Activated CD4-positive, alpha-beta T cell treated with anti-CD3 and anti-CD28 coated beads, Interleukin-2, amount 10 ng/mL, durations not matched to agents 7 days and 5 days (primary cell): ENCODE results near the gene CNTFR. TPM values are rescaled to one million over a fixed set of nuclear protein-coding genes. Genes with fewer than 3 reads are reported as not detected.

Experiments
- CTCF ChIA-PET: fragments of 350-600 bp; sonication (Branson Sonifier 250); formaldehyde crosslinking; loops from one replicate; lab custom pipeline; 2021; ENCODE audit warnings: antibody characterized with exemption; lab: Charles Lee
- POLR2A ChIA-PET: fragments of 350-600 bp; sonication (Branson Sonifier 250); formaldehyde crosslinking; loops from one replicate; lab custom pipeline; 2021; ENCODE audit warnings: antibody characterized with exemption; lab: Charles Lee
- DNase-seq: peaks from one replicate; pipeline ENCODE4 v3.0.0-alpha.2; 2020
- H3K27ac Mint-ChIP-seq: one replicate; pipeline ENCODE4 v1.8.0; 2021; ENCODE audit warnings: mild to moderate bottlenecking, moderate library complexity, mixed read lengths
- H3K27me3 Mint-ChIP-seq: one replicate; pipeline ENCODE4 v1.8.0; 2021; ENCODE audit warnings: mixed read lengths
- H3K36me3 Mint-ChIP-seq: one replicate; pipeline ENCODE4 v1.8.0; 2021; ENCODE audit warnings: low read depth, mixed read lengths
- H3K4me1 Mint-ChIP-seq: one replicate; pipeline ENCODE4 v1.8.0; 2021; ENCODE audit warnings: mixed read lengths
- H3K4me3 Mint-ChIP-seq: one replicate; pipeline ENCODE4 v1.8.0; 2021; ENCODE audit warnings: mild to moderate bottlenecking, moderate library complexity, mixed read lengths
- H3K9me3 Mint-ChIP-seq: one replicate; pipeline ENCODE4 v1.8.0; 2021; ENCODE audit warnings: mixed read lengths
- total RNA-seq, 2 experiments: library from RNA; stranded (reverse); gene quantifications; one replicate each; pipeline ENCODE4 v1.2.3, GENCODE V29; 2021

CNTFR gene
- total RNA-seq, 2 experiments from 2014 or later, result not detected

DNA sequence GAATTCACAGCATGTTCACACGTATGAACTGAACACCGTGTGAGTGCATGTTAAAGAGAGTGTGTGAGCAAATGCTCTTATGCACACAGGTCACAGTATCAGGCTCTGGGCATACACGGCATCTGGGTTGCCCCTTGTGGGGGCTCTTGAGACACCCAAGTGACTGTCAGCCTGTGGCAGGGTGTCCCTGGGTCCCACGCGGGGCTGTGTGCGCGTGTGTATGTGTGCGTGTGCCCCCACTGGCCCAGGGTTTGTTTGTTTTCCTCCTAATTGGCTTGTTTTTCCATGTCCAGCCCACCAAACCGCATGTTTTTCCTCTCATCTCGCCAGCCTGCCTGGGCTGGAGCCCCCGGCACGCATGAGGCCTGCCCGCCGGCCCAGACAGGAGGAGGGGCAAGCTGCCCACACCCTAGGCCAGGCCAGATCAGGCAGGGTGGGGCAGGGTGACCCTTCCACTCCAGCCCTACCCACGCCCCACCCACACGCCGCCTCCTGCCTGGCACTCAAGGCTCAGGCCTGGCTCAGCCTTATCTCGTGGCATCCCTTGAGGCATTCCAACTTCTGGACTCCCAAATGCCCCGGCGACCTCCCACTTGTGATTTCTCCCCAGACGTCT lies 28.8 kb downstream of the CNTFR start:
- Mint-ChIP-seq H3K9me3 (no peaks in the 10 kb centered on the region), H3K36me3 (no peaks in the 10 kb centered on the region), H3K27me3 (peaks cover 7% of the 10 kb centered on the region), H3K27ac (no peak overlapping the region), H3K4me3 (no peak overlapping the region), H3K4me1 (no peaks in the 10 kb centered on the region)
- DNase-seq, result no peak
- POLR2A ChIA-PET, result no interaction called here
- CTCF ChIA-PET, result no interaction called here

DNA sequence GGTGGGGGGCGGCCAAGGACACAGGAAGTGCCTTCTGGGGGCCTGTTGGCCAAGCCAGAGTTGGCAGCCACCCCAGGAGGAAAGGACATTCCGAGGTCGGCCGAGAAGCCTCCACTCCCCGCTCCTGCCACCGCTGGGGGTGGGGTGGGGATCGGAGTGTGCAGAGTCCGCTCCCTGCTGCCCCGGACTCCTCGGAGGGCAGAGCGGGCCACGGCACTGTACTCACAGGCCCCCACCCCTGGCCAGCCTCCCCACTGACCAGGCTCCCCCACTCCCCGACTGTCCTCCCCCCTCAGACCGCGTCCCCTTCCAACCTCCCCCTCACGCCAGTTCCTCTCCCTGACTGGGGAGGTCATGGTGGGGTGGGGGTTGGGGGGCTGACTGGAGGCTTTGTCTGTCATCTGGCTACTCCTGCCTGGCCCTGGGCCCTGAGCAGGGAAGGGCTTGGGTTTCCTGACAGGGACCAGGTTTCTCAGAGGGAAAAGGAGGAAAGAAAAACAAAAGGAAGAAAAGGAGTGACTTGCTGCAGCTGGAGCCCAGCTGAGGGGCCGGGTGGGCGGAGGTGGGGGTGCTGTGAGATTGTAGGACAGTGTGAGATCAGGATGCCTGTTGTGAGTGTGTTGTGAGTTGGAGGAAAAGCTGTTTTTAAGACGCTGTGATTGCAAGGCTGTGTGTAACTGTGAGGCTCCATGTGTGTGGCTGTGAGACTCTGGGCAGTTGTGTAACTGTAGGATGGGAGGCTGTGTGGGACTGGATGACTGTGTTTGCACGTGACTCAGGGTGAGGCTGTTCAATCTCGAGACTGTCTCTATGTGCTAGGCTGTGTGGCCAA lies 29.7 kb downstream of the CNTFR start:
- no peak for DNase-seq
- Mint-ChIP-seq H3K36me3 (no peaks in the 10 kb centered on the region), H3K4me1 (no peaks in the 10 kb centered on the region), H3K27ac (no peak overlapping the region), H3K27me3 (peaks cover 7% of the 10 kb centered on the region), H3K9me3 (no peaks in the 10 kb centered on the region), H3K4me3 (no peak overlapping the region)
- ChIA-PET POLR2A (no interaction called here), CTCF (no interaction called here)

GRCh38 chr9:34558919-34559623 lies 30.5 kb downstream of the CNTFR start:
- Mint-ChIP-seq H3K27ac (no peak overlapping the region), H3K9me3 (no peaks in the 10 kb centered on the region), H3K4me1 (no peaks in the 10 kb centered on the region), H3K27me3 (peaks cover 7% of the 10 kb centered on the region), H3K4me3 (no peak overlapping the region), H3K36me3 (no peaks in the 10 kb centered on the region)
- DNase-seq, result no peak
- POLR2A ChIA-PET, result no interaction called here
- CTCF ChIA-PET, result no interaction called here

DNA sequence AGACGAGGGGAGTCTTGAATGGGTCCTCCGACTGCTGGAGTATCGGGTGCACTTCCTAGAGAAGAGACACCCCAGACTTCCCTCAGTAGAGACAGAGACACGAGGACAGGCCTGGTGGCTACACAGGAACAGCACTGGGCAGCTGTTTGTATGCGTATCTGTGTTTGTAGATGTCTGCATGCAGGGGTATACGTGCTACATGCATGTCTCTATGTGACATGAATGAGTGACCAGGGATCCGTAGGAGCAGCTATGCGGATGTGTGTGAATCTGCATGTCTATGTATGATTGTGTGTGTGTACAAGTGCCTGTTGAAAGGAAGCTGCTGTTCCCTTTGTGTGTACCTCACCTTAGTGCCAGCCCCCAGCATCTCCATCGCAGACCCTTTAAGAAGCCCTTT lies 31.2 kb downstream of the CNTFR start:
- ChIA-PET CTCF (interaction anchor here (1.3 kb wide), 1 partner anchor 33 kb away, joined by 3 read pairs; no protein-coding TSS in a partner anchor), POLR2A (no interaction called here)

GRCh38 chr9:34557426-34558321 lies 31.9 kb downstream of the CNTFR start:
- Mint-ChIP-seq H3K27ac (no peak overlapping the region), H3K36me3 (no peaks in the 10 kb centered on the region), H3K4me1 (no peaks in the 10 kb centered on the region), H3K4me3 (no peak overlapping the region), H3K27me3 (peaks cover 7% of the 10 kb centered on the region), H3K9me3 (no peaks in the 10 kb centered on the region)
- ChIA-PET CTCF (interaction anchor here (1.3 kb wide), 1 partner anchor 34 kb away, joined by 3 read pairs; no protein-coding TSS in a partner anchor), POLR2A (no interaction called here)
- no peak for DNase-seq

More for the DNA sequence above, 31.2 kb downstream of the CNTFR start:
- Mint-ChIP-seq H3K4me1 (no peaks in the 10 kb centered on the region), H3K27ac (no peak overlapping the region), H3K36me3 (no peaks in the 10 kb centered on the region), H3K9me3 (no peaks in the 10 kb centered on the region), H3K4me3 (no peak overlapping the region), H3K27me3 (peaks cover 7% of the 10 kb centered on the region)
- DNase-seq, result no peak

DNA sequence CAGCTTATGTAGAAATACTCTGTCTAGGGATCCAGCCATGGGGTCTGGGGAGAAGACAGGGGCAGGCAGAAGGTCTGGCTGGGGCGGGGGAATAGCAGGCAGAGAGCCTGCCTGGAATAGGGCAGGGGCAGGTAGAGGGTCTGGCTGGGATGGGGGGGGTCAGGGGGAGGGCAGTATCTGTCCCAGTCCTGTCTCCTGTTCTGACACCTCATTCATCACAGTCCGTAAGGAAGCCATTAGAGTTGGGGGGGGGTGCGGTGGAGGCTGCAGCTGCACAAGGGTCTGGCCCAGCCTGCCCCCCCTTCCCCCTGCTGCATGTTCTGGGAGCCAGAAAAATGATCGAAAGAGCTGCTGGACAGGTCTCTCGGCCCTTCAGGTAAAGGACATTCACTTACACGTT lies 32.6 kb downstream of the CNTFR start:
- Mint-ChIP-seq H3K27ac (no peak overlapping the region), H3K36me3 (no peaks in the 10 kb centered on the region), H3K4me3 (no peak overlapping the region), H3K9me3 (no peaks in the 10 kb centered on the region), H3K27me3 (peaks cover 7% of the 10 kb centered on the region), H3K4me1 (no peaks in the 10 kb centered on the region)
- DNase-seq, result no peak
- POLR2A ChIA-PET, result no interaction called here
- CTCF ChIA-PET, result interaction anchor here (1.7 kb wide), 1 partner anchor 9 kb away, joined by 3 read pairs; no protein-coding TSS in a partner anchor

GRCh38 chr9:34555936-34556525 lies 33.5 kb downstream of the CNTFR start:
- Mint-ChIP-seq H3K9me3 (no peaks in the 10 kb centered on the region), H3K27ac (no peak overlapping the region), H3K4me1 (no peaks in the 10 kb centered on the region), H3K27me3 (peaks cover 7% of the 10 kb centered on the region), H3K36me3 (no peaks in the 10 kb centered on the region), H3K4me3 (no peak overlapping the region)
- ChIA-PET POLR2A (no interaction called here), CTCF (interaction anchor here (1.7 kb wide), 1 partner anchor 8 kb away, joined by 3 read pairs; no protein-coding TSS in a partner anchor)
- no peak for DNase-seq

GRCh38 chr9:34555500-34555899 lies 34.0 kb downstream of the CNTFR start:
- CTCF ChIA-PET, result interaction anchor here (1.2 to 1.7 kb wide), 2 partner anchors 8 to 32 kb away, joined by 3 read pairs; no protein-coding TSS in a partner anchor
- no peak for DNase-seq
- POLR2A ChIA-PET, result no interaction called here
- Mint-ChIP-seq H3K36me3 (no peaks in the 10 kb centered on the region), H3K4me3 (no peak overlapping the region), H3K27ac (no peak overlapping the region), H3K4me1 (no peaks in the 10 kb centered on the region), H3K9me3 (no peaks in the 10 kb centered on the region), H3K27me3 (peaks cover 7% of the 10 kb centered on the region)

DNA sequence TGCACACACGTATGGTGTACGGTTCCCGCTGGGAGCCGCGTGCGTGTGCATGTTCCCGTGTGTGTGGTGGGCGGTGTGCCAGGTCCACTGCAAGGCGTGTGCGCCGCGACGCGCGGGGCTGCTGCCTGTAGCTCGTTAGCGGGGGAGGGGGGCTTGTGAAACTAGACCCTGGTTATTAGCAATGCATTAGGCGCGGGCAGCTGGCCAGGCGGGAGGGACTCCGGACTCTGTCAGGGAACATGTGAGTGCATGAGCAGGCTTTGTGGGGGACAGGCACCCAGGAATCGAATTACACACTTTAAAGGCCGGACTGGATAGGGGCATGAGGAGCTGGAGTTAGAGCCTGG lies 34.5 kb downstream of the CNTFR start:
- no peaks in the 10 kb centered on the region for H3K4me1 Mint-ChIP-seq
- CTCF ChIA-PET, result interaction anchor here (1.2 kb wide), 1 partner anchor 33 kb away, joined by 3 read pairs; no protein-coding TSS in a partner anchor
- no peak overlapping the region for H3K4me3 Mint-ChIP-seq
- peaks cover 3% of the 10 kb centered on the region for H3K27me3 Mint-ChIP-seq
- POLR2A ChIA-PET, result no interaction called here
- no peaks in the 10 kb centered on the region for H3K9me3 Mint-ChIP-seq
- no peaks in the 10 kb centered on the region for H3K36me3 Mint-ChIP-seq
- no peak for DNase-seq
- no peak overlapping the region for H3K27ac Mint-ChIP-seq

GRCh38 chr9:34554211-34555001 lies 35.1 kb downstream of the CNTFR start:
- no peak overlapping the region for H3K27ac Mint-ChIP-seq

DNA sequence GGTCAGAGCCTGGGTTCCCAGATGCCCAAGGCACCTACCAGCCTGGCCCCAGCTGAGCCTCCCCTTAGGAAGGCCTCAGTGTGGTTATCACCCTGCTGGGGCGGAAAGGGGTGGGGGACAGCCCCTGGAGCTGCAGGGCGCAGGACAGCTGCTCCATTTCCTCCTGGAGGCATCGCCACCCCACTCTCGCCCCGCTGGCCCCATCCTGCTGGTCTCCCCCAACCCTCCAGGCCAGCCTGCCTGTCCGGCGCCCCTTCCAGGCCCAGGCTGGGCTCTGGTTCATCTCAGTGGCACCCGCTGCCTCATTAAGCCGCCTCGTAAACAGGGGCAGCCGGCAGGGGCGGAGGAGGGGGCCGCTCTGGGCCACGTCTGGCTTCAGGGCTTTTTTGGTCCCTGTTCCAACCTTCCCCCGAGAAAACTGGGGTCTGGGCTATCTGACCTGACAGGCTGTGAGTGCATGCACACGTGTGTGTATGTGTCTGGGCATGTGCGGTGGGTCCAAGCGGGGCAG lies 36.0 kb downstream of the CNTFR start:
- Mint-ChIP-seq H3K36me3 (no peaks in the 10 kb centered on the region), H3K4me3 (no peak overlapping the region), H3K4me1 (no peaks in the 10 kb centered on the region), H3K27me3 (peaks cover 3% of the 10 kb centered on the region), H3K9me3 (no peaks in the 10 kb centered on the region), H3K27ac (no peak overlapping the region)
- DNase-seq, result no peak
- CTCF ChIA-PET, result no interaction called here
- POLR2A ChIA-PET, result no interaction called here

More at GRCh38 chr9:34554211-34555001, 35.1 kb downstream of the CNTFR start:
- peaks cover 3% of the 10 kb centered on the region for H3K27me3 Mint-ChIP-seq
- H3K4me3 Mint-ChIP-seq, result no peak overlapping the region
- H3K36me3 Mint-ChIP-seq, result no peaks in the 10 kb centered on the region
- H3K4me1 Mint-ChIP-seq, result no peaks in the 10 kb centered on the region
- no peak for DNase-seq
- ChIA-PET POLR2A (no interaction called here), CTCF (interaction anchor here (1.2 kb wide), 1 partner anchor 33 kb away, joined by 3 read pairs; no protein-coding TSS in a partner anchor)
- no peaks in the 10 kb centered on the region for H3K9me3 Mint-ChIP-seq
